Fibroblast of the aortic adventitia (primary cell): ENCODE results near the gene LDB3. TPM values are rescaled to one million over a fixed set of nuclear protein-coding genes. Genes with fewer than 3 reads are reported as not detected.

ENCODE experiments used
- DNase-seq: peaks from one replicate; pipeline ENCODE4 v3.0.0-alpha.2; 2010; ENCODE audit warnings: low read depth
- H3K4me3 ChIP-seq: 2 replicates; pipeline ENCODE4 v1.5.1; 2011; ENCODE audit warnings: low read depth, mild to moderate bottlenecking, control low read depth, low read length, moderate library complexity
- total RNA-seq: library from RNA; depleted of rRNA; stranded (reverse); fragments of >200 nt; gene quantifications from 2 replicates; pipeline ENCODE4 v1.2.3, GENCODE V29; 2012; ENCODE audit warnings: low replicate concordance
- TF ChIP-seq, protein P1 (sequence below): IDR thresholded peaks from 2 replicates; pipeline ENCODE4 v1.5.1; 2011; ENCODE audit warnings: mild to moderate bottlenecking, low read length, control low read depth, inconsistent platforms; ENCODE audit not compliant: insufficient read depth

The LDB3 gene
- total RNA-seq, 1 donor, result under 0.01 TPM

GRCh38 chr10:86716466-86716865 is 48.2 kb downstream of the LDB3 start:
- DNase-seq, result no peak
- H3K4me3 ChIP-seq, result no peak overlapping the region
- TF ChIP-seq, protein P1, sequence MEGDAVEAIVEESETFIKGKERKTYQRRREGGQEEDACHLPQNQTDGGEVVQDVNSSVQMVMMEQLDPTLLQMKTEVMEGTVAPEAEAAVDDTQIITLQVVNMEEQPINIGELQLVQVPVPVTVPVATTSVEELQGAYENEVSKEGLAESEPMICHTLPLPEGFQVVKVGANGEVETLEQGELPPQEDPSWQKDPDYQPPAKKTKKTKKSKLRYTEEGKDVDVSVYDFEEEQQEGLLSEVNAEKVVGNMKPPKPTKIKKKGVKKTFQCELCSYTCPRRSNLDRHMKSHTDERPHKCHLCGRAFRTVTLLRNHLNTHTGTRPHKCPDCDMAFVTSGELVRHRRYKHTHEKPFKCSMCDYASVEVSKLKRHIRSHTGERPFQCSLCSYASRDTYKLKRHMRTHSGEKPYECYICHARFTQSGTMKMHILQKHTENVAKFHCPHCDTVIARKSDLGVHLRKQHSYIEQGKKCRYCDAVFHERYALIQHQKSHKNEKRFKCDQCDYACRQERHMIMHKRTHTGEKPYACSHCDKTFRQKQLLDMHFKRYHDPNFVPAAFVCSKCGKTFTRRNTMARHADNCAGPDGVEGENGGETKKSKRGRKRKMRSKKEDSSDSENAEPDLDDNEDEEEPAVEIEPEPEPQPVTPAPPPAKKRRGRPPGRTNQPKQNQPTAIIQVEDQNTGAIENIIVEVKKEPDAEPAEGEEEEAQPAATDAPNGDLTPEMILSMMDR, result no peak

GRCh38 chr10:86718556-86718955 is 50.2 kb downstream of the LDB3 start:
- TF ChIP-seq, protein P1, result no peak
- DNase-seq, result no peak
- H3K4me3 ChIP-seq, result no peak overlapping the region

- TF ChIP-seq, protein P1, result no peak
- H3K4me3 ChIP-seq, result no peak overlapping the region
- DNase-seq, result no peak
Measured at GRCh38 chr10:86721232-86721631, 52.9 kb downstream of the LDB3 start.

- TF ChIP-seq, protein P1, result no peak
- no peak overlapping the region for H3K4me3 ChIP-seq
Measured at GRCh38 chr10:86723009-86723408, 54.7 kb downstream of the LDB3 start.

DNA sequence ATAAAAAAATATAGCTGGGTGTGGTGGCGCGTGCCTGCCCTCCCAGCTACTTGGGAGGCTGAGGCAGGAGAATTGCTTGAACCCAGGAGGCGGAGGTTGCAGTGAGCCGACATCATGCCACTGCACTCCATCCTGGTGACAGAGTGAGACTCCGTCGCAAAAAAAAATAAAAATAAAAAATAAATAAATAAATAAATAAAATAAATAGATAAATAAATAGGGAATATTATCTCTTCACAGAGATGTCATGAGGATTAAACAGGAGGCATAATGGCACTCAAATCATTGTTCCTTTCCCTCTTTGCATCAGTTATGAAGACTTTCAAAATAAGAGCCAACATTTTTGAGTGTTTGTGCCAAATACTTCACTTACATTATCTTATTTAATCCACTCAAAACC is 56.1 kb downstream of the LDB3 start:
- H3K4me3 ChIP-seq, result no peak overlapping the region
- TF ChIP-seq, protein P1, result no peak

More at GRCh38 chr10:86723009-86723408, 54.7 kb downstream of the LDB3 start:
- DNase-seq, result no peak

GRCh38 chr10:86725980-86726676 is 57.8 kb downstream of the LDB3 start:
- no peak for DNase-seq
- TF ChIP-seq, protein P1, result no peak
- H3K4me3 ChIP-seq, result no peak overlapping the region

More for the DNA sequence above, 56.1 kb downstream of the LDB3 start:
- DNase-seq, result no peak

DNA sequence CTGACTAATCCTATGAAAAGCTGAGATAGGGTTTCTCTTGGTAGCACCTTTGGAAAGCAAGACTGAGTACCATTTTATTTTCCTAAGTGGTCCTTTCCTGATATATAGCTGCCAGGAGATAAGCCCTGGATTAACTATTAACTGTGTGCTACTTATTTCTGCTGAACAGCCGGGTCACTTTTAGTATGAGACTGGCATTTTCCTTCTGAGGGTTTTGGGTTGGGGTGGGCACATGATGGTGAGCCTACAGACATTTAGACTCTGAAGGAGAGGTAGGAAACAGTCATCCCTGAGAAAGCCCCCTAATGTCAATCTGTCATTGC is 58.3 kb downstream of the LDB3 start:
- TF ChIP-seq, protein P1, result no peak
- no peak for DNase-seq
- H3K4me3 ChIP-seq, result no peak overlapping the region
